H54 (cell line): ENCODE results near the gene PSMB5.

Experiments used
- DNase-seq: peaks from one replicate; pipeline ENCODE4 v3.0.0; 2011; ENCODE audit warnings: low spot score, mixed read lengths; ENCODE audit not compliant: insufficient read length
- FAIRE-seq: peaks from 3 replicates; lab custom pipeline; 2011; peaks lifted over from hg19 to GRCh38; lab: Jason Lieb, UNC
- POLR2A ChIP-seq: IDR thresholded peaks from 2 replicates; pipeline ENCODE4 v1.6.1; 2011; ENCODE audit warnings: low read depth, mild to moderate bottlenecking, low read length

Gene PSMB5

GRCh38 chr14:23067847-23068788 lies 33.4 kb upstream of the PSMB5 start:
- no peak for DNase-seq
- TF ChIP-seq POLR2A: no peak
- no peak for FAIRE-seq

GRCh38 chr14:23066855-23067744 lies 32.4 kb upstream of the PSMB5 start:
- no peak for FAIRE-seq
- DNase-seq: no peak
- TF ChIP-seq POLR2A: no peak

- FAIRE-seq (no peak), DNase-seq (no peak)
- TF ChIP-seq POLR2A: no peak
Measured at GRCh38 chr14:23066368-23066767, 31.7 kb upstream of the PSMB5 start.

GRCh38 chr14:23063601-23064000 lies 28.9 kb upstream of the PSMB5 start:
- TF ChIP-seq POLR2A: no peak
- FAIRE-seq (no peak), DNase-seq (no peak)

GRCh38 chr14:23062002-23062401 lies 27.3 kb upstream of the PSMB5 start:
- peak; percentile 68 for FAIRE-seq
- DNase-seq: peak; percentile 69
- TF ChIP-seq POLR2A: no peak

DNA sequence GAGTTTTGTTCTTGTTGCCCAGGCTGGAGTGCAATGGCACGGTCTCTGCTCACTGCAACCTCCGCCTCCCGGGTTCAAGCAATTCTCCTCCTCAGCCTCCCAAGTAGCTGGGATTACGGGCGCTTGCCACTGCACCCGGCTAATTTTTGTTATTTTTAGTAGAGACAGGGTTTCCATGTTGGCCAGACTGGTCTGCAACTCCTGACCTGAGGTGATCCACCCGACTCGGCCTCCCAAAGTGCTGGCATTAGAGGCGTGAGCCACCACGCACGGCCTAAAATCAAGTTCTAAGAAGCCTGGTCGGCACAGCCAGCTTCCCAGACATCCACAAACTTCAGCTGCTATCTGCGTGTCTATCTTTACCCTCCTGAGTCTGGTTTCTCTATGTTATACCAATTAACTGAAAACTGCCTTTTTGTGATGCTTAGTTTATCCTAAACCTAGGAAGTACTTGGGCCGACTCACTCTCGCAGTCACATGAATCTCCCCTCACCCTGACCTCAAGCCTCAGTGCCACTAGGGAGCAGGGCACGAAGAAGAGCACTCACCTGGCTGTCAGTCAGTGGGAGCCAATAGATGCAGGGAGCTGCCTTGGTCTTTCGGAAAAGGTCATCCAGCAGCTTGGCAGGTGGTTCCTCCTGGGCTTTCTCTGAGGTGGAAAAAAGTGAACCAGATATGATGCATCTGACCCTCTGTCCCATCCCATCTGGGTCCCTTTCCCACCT lies 26.0 kb upstream of the PSMB5 start:
- DNase-seq: no peak
- no peak for FAIRE-seq
- TF ChIP-seq POLR2A: no peak

- FAIRE-seq: no peak
- DNase-seq: no peak
- TF ChIP-seq POLR2A: no peak
Measured at GRCh38 chr14:23058654-23059504, 24.2 kb upstream of the PSMB5 start.

DNA sequence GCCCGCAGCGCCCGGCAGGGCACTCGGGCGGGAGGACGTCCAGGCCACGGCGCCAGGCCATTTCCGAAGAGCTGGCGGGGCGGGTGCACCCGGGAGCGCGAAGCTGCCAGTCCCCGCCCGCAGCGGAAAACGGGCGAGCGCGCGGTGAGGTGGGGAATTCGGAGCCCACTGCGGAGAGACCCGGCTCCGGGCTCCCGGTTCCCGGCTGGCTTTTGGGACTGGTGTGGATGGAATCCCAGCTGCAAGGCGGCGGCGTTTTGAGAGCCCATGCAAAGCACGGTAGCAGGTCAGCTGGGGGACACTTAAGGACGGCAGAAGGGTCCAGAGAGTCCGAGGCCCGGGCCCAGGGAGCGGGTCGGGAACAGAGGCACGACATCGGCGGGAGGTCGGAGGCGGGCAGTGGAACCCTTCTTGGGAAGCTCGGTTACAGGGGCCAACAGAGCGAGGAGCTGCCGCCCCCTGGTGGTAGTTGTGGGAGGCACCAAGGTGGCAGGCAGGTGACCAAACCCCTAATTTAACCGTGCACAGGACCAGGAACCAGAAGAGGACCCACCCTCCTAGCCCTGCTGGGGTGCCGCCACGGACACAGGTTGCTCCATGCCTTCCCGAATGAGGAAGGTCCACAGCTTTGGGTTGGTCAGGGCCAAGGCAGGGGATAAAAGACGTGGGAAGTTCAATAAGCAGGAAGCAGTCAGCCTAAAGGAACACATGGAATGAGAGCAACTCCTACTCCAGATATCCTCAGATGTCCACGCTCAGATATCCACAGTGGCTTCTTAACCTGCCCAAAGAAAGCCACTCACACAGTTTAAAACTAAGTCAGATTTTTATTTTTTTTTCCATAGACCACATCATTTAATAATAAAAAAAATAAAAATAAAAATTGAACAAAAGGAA lies 23.3 kb upstream of the PSMB5 start:
- DNase-seq: peak; percentile 81
- no peak for TF ChIP-seq POLR2A
- no peak for FAIRE-seq

DNA sequence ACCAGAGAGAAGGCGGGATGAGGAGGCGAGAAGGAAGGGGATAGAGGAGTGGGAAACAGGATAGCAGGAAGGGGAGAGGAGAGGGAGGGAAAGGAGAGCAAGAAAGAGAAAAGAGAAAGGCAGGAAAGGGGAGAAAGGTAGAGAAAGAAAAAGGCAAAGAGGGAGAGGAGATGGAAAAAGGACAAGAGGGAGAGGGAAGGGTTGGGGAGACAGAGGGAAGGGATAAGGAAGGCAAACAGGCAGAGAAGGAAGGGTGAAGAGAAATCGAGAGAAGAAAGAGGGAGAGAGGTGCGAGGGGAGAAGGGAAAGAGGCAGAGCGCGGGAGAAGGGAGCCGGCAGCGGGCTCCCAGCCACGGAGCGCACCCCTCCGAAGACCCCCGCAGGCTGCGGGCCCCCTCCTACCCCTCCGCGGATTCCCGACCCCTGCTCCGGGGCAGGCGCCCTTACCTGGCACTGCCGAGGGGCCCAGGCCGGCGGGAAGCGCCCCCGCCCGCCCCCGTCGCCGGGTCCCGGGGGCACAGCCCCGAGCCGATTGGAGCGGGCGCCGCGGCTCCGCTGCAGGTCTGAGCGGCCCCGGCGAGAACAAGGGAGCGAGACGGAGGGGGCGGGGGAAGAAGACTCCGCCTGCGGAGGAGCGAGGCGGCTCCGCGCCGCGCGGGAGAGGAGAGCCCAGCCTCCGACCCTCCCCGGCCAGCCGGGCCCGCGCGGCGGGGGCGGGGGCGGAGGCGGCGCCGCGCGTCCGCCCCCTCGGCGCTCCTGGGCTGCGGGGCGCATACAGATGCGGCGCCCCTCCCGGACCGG lies 22.5 kb upstream of the PSMB5 start, which contains the start of gene CDH24:
CDH24 (minus strand) TSS at position 565 of the 801 bp plus-strand sequence. CDS start 1,787 bp downstream, outside the sequence.
- FAIRE-seq (no peak), DNase-seq (peak; percentile 63)
- TF ChIP-seq POLR2A: peak; percentile 46

DNA sequence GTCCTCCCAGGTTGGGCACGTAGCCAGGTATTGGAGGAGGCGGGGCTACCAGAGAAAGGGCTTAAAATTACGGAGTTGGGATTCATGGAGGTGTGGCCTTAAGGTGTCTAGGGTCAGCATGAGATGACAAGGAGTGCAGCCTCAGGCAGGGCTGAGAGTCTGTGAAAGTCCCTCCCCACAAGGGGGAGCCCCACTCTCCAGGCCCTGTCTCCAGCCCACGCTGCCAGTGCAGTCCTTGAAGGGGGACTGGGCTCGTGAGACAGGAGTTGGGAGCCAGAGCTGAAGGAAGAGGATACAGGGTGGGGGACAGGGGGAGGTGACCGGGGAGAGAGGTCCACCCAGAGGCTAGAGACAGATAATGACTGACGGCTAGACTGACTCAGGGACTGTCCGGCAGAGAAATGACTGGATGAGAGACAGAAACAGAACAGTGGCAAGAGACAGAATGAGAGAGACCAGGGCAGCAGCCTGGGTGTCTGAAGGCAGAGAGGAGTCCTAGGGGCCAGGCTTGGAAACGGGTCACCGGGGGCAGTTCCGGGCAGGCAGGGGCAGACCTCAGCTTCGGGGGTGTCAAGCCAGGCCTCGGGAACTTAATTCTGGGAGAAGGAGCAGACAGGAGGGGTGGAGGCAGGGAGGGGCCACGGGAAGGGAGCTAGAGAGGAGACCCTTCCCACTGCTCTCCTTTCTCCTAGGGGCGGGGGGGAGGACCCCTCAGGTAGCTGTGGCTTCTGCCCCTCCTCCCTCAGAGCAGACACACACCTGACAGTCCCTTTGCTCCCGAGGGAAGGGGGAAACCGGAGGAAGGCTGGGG lies 21.6 kb upstream of the PSMB5 start:
- no peak for TF ChIP-seq POLR2A

More for the DNA sequence above, 21.6 kb upstream of the PSMB5 start:
- DNase-seq (peak; percentile 83), FAIRE-seq (no peak)
